HepG2 (cell line): Measurements from ENCODE around the gene PLEKHN1. TPM values are rescaled to one million over a fixed set of nuclear protein-coding genes. Genes with fewer than 3 reads are reported as not detected.
A peak's percentile ranks its signal among the peaks of the same experiment; 100 is the strongest.

Source experiments
- E2F5 ChIP-seq: sonication (generic); formaldehyde crosslinking; conservative IDR thresholded peaks from 2 replicates; pipeline ENCODE4 v1.4.0; 2020; ENCODE audit warnings: missing genetic modification reagents
- HIVEP1 ChIP-seq: sonication (generic); formaldehyde crosslinking; IDR thresholded peaks from 2 replicates; pipeline ENCODE4 v1.4.0; 2020; ENCODE audit warnings: mild to moderate bottlenecking, missing genetic modification reagents
- HNRNPUL1 ChIP-seq: fragments of 200-400 bp; formaldehyde crosslinking; IDR thresholded peaks from 2 replicates; pipeline ENCODE4 v1.6.1; 2017; ENCODE audit warnings: low read depth, mild to moderate bottlenecking, low read length, moderate library complexity
- MYPOP ChIP-seq: sonication (generic); formaldehyde crosslinking; IDR thresholded peaks from 2 replicates; pipeline ENCODE4 v1.8.1; 2023; ENCODE audit warnings: mild to moderate bottlenecking, moderate library complexity, missing genetic modification reagents
- NFE2L1 ChIP-seq: sonication (generic); formaldehyde crosslinking; IDR thresholded peaks from 2 replicates; pipeline ENCODE4 v1.4.0; 2020; ENCODE audit warnings: missing genetic modification reagents, mild to moderate bottlenecking, borderline replicate concordance
- NFKBIZ ChIP-seq: IDR thresholded peaks from 2 replicates; pipeline ENCODE4 v1.6.1; 2018; ENCODE audit warnings: missing genetic modification reagents, missing compliant biosample characterization
- PHF21A ChIP-seq: sonication (generic); formaldehyde crosslinking; IDR thresholded peaks from 2 replicates; pipeline ENCODE4 v1.5.0; 2020; ENCODE audit warnings: mild to moderate bottlenecking, missing genetic modification reagents
- PPARG ChIP-seq: conservative IDR thresholded peaks from 2 replicates; pipeline ENCODE4 v1.6.1; 2016; ENCODE audit warnings: missing biosample characterization, missing genetic modification reagents
- RORA ChIP-seq: sonication (generic); formaldehyde crosslinking; IDR thresholded peaks from 2 replicates; pipeline ENCODE4 v1.5.0; 2020; ENCODE audit warnings: mild to moderate bottlenecking, missing genetic modification reagents, moderate library complexity
- TOPORS ChIP-seq: sonication (generic); formaldehyde crosslinking; IDR thresholded peaks from 2 replicates; pipeline ENCODE4 v1.8.0; 2023; ENCODE audit warnings: mild to moderate bottlenecking, missing genetic modification reagents
- ZBTB39 ChIP-seq: sonication (generic); formaldehyde crosslinking; IDR thresholded peaks from 2 replicates; pipeline ENCODE4 v1.5.0; 2020; ENCODE audit warnings: missing genetic modification reagents
- ZKSCAN5 ChIP-seq: sonication (generic); formaldehyde crosslinking; IDR thresholded peaks from 2 replicates; pipeline ENCODE4 v1.5.1; 2020; ENCODE audit warnings: mild to moderate bottlenecking, missing genetic modification reagents
- ZNF124 ChIP-seq: sonication (generic); formaldehyde crosslinking; IDR thresholded peaks from 2 replicates; pipeline ENCODE4 v1.4.0; 2020; ENCODE audit warnings: missing genetic modification reagents
- ZNF230 ChIP-seq: sonication (generic); formaldehyde crosslinking; IDR thresholded peaks from 2 replicates; pipeline ENCODE4 v1.4.0; 2020; ENCODE audit warnings: mild to moderate bottlenecking, missing genetic modification reagents
- ZNF530 ChIP-seq: sonication (generic); formaldehyde crosslinking; IDR thresholded peaks from 2 replicates; pipeline ENCODE4 v1.5.0; 2020; ENCODE audit warnings: low read depth, mild to moderate bottlenecking, missing genetic modification reagents
- ZNF550 ChIP-seq: sonication (generic); formaldehyde crosslinking; IDR thresholded peaks from 2 replicates; pipeline ENCODE4 v1.4.0; 2020; ENCODE audit warnings: mild to moderate bottlenecking, missing genetic modification reagents, borderline replicate concordance
- ZNF75D ChIP-seq: sonication (generic); formaldehyde crosslinking; IDR thresholded peaks from 2 replicates; pipeline ENCODE4 v1.8.1; 2023; ENCODE audit warnings: missing genetic modification reagents, mild to moderate bottlenecking, borderline replicate concordance
- ZNF782 ChIP-seq: sonication (generic); formaldehyde crosslinking; IDR thresholded peaks from 2 replicates; pipeline ENCODE4 v1.4.0; 2020; ENCODE audit warnings: missing genetic modification reagents, mild to moderate bottlenecking, borderline replicate concordance
- ZXDC ChIP-seq: sonication (generic); formaldehyde crosslinking; IDR thresholded peaks from 2 replicates; pipeline ENCODE4 v1.5.0; 2020; ENCODE audit warnings: mild to moderate bottlenecking, missing genetic modification reagents
- polyA plus RNA-seq, 8 experiments: library from polyadenylated mRNA; depleted of rRNA in 3 of 8; stranded (reverse) in 7 of 8; unstranded in 1 of 8; fragments of >200 nt; fragmentation: Illumina TruSeq in 4 of 8; extraction: Trizol in 4 of 8; gene quantifications; 2 replicates each; pipeline versions ENCODE4 v1.2.1 to v1.2.3, GENCODE V29; 2011 to 2016; ENCODE audit warnings: low read depth in 4 of 8, missing spikeins in 1 of 8, mixed read lengths in 1 of 8; ENCODE audit not compliant: insufficient read depth in 1 of 8
- total RNA-seq, 5 experiments: library from RNA; depleted of rRNA; stranded (reverse); fragments of >200 nt; fragmentation: Illumina TruSeq; extraction: Trizol; gene quantifications; 2 replicates each; pipeline ENCODE4 v1.2.3, GENCODE V29; 2016; ENCODE audit warnings: low read depth in 1 of 5

The PLEKHN1 gene
- total and polyA plus RNA-seq, 2 of the 13 experiments (the other 11 are each of a cell fraction or from before 2014, with no cell fraction given): 0.42 to 0.58 TPM

GRCh38 chr1:1000357-1001056 is 34.2 kb downstream of the PLEKHN1 start (continued):
- no peak; the same call in 1 of the 2 replicates for TF ChIP-seq ZNF75D (CRISPR knock-in tag)
- peak; percentile 79 for TF ChIP-seq ZNF230 (CRISPR knock-in tag)
- no peak for TF ChIP-seq ZXDC
- peak; percentile 66; the same call in 1 of the 2 replicates for TF ChIP-seq NFE2L1 (CRISPR knock-in tag)
- peak; percentile 69 for TF ChIP-seq MYPOP
- no peak for TF ChIP-seq ZNF530 (CRISPR knock-in tag)
- TF ChIP-seq ZNF124 (CRISPR knock-in tag): no peak
- no peak for TF ChIP-seq RORA (CRISPR knock-in tag)
- no peak for TF ChIP-seq PHF21A (CRISPR knock-in tag)
- no peak for TF ChIP-seq ZKSCAN5 (CRISPR knock-in tag)
- TF ChIP-seq HNRNPUL1: no peak
- peak; percentile 80; the same call in 1 of the 2 replicates for TF ChIP-seq NFKBIZ (CRISPR knock-in tag)
- peak; percentile 73; the same call in 1 of the 2 replicates for TF ChIP-seq ZNF782 (CRISPR knock-in tag)
- peak; percentile 52; the same call in 1 of the 2 replicates for TF ChIP-seq ZNF550 (CRISPR knock-in tag)
- peak; percentile 85; the same call in 1 of the 2 replicates for TF ChIP-seq ZBTB39
- TF ChIP-seq PPARG: peak; percentile 35; the same call in 1 of the 2 replicates
- no peak for TF ChIP-seq E2F5 (CRISPR knock-in tag)
- peak; percentile 30; the same call in 1 of the 2 replicates for TF ChIP-seq TOPORS
- TF ChIP-seq HIVEP1 (CRISPR knock-in tag): no peak
